Glomerular visceral epithelial cell (primary cell): ENCODE data around the gene TMBIM4.

ENCODE experiments used
- DNase-seq: peaks from one replicate; pipeline ENCODE4 v3.0.0-alpha.2; 2016; ENCODE audit errors: extremely low spot score

Gene TMBIM4

GRCh38 chr12:66092559-66093269 is 77.1 kb downstream of the TMBIM4 start:
- DNase-seq = peak; percentile 81

DNA sequence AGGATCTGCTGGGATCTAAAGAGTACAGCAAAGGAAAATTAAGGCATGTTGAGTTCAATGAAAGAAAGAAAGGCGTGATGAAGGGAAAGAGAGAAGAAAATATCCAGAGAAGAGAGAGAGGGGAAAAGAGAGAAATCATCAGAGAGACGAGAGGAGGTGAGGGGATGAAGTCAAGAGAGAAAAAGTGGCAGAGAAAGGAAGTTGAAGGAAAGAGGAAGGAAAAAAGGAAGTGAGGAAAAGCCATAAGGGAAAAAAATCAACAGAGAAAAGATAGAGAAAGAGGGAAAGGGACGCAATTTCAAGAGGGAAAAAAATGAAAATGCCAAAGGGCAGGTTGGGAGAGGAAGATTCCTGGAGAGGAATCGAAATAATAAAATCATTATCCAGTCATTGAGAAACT is 79.6 kb downstream of the TMBIM4 start:
- DNase-seq = no peak

DNA sequence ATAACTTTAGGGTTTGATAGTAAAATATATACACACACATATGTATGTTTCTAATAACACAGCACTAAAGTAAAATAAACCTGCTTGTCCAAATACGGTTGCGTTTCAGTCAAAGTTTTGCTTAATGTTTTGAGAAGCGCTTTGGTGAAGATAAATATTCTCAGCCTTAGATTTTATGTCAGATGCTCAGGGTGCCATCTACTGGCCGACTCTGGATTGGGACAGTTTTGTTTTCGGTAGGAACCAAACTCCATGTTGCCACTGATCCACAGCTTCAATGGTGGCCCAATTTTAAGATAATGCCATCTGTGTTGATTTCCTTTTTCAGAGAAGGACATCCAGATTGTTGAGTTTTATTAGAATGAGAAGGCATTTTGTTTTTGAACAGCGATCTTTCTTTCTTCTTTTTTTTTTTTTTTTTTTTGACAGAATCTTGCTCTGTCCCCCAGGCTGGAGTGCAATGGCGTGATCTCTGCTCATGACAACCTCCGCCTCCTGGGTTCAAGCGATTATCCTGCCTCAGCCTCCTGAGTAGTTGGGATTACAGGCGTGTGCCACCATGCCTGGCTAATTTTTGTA is 82.3 kb downstream of the TMBIM4 start:
- peak; percentile 74 for DNase-seq

DNA sequence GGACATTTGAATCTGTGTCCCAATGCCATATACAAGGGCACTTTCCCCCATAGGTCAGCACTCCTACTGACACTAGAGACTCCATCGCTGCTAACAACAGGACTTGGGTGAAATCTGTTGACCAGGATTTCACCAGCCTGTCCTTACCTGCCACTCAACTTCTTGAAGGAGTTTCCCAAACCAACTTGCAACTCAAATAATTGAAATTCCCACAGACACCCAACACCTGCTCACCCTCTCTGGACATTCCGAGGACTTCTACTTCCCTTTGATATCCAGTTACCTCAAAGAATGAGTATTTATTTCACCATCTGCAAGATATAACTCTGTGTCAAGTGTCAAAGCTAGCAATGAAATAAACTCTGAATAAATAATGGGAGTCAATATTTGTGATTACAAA is 83.8 kb downstream of the TMBIM4 start:
- DNase-seq = no peak
